HCT116 (cell line): ENCODE measurements around the gene CCDC148. TPM values are rescaled to one million over a fixed set of nuclear protein-coding genes. Genes with fewer than 3 reads are reported as not detected.

Experiments used
- ATAC-seq: fragments of 200-7000 bp; cut with Tn5 transposase; 2 replicates; pipeline ENCODE4 v1.9.1; 2020; ENCODE audit warnings: mild to moderate bottlenecking, moderate library complexity
- BruUV-seq: library from RNA; stranded (reverse); fragments of 400-500 nt; replicated peaks from 2 replicates; lab custom pipeline; 2021; lab: Mats Ljungman, UMichigan
- CTCF ChIA-PET: fragments of 300-600 bp; sonication (Branson Sonifier 250); formaldehyde crosslinking; loops from one replicate; lab custom pipeline; 2021; ENCODE audit warnings: antibody characterized with exemption; lab: Charles Lee
- POLR2A ChIA-PET: fragments of 300-600, 350-600 bp; sonication (Branson Sonifier 250); formaldehyde crosslinking; loops from one replicate; lab custom pipeline; 2021; ENCODE audit warnings: antibody characterized with exemption; lab: Charles Lee
- RAD21 ChIA-PET, 2 experiments: fragments of 300-600 bp; sonication (Branson Sonifier 250); formaldehyde crosslinking; loops; one replicate each; lab custom pipeline; 2023; ENCODE audit warnings: low total read pairs in 2 of 2; ENCODE audit not compliant: uncharacterized antibody in 2 of 2, unreplicated experiment in 2 of 2, low non-redundant PET in 1 of 2; lab: Charles Lee
- DNase-seq: peaks from one replicate; pipeline ENCODE4 v3.0.0-alpha.2; 2010; ENCODE audit warnings: low read depth, low spot score
- H2AFZ ChIP-seq: fragments of 200-600 bp; shearing (Covaris generic), sonication (generic); 2 replicates; pipeline ENCODE4 v1.6.1; 2017; ENCODE audit warnings: low read depth, mixed run types, mixed read lengths, antibody characterized with exemption, low read length; ENCODE audit not compliant: poor library complexity, severe bottlenecking
- H3K27ac ChIP-seq: 2 replicates; pipeline ENCODE4 v1.5.1; 2012; ENCODE audit warnings: low read depth, low read length
- H3K27me3 ChIP-seq: fragments of 200-600 bp; sonication (generic); 2 replicates; pipeline ENCODE4 v1.6.1; 2016; ENCODE audit warnings: mixed run types, low read length, mixed read lengths; ENCODE audit not compliant: insufficient read depth
- H3K36me3 ChIP-seq, 2 experiments: fragments of 200-500 bp in 1 of 2; fragments of 200-600 bp in 1 of 2; sonication (Bioruptor generic) in 1 of 2; sonication (generic) in 1 of 2; 2 replicates each; pipeline versions ENCODE4 v1.5.1 to v1.6.1; 2014 to 2016; ENCODE audit warnings: low read length in 2 of 2, inconsistent platforms in 1 of 2, mixed read lengths in 1 of 2, mixed run types in 1 of 2; ENCODE audit not compliant: insufficient read depth in 2 of 2, control insufficient read depth in 1 of 2
- H3K4me1 ChIP-seq, 2 experiments: fragments of 200-600 bp in 1 of 2; sonication (generic) in 1 of 2; 2 replicates each; pipeline versions ENCODE4 v1.5.1 to v1.6.1; 2012 to 2017; ENCODE audit warnings: low read length in 2 of 2, inconsistent platforms in 1 of 2, mild to moderate bottlenecking in 1 of 2, mixed read lengths in 1 of 2, mixed run types in 1 of 2, moderate library complexity in 1 of 2; ENCODE audit not compliant: insufficient read depth in 2 of 2, control insufficient read depth in 1 of 2
- H3K4me2 ChIP-seq: fragments of 200-600 bp; sonication (generic); 2 replicates; pipeline ENCODE4 v1.6.1; 2017; ENCODE audit warnings: mixed run types, low read length, mixed read lengths
- H3K4me3 ChIP-seq, 2 experiments: fragments of 200-600 bp in 1 of 2; sonication (generic) in 1 of 2; replicated peaks in 1 of 2; 2 replicates each; pipeline ENCODE4 v1.5.1; 2011 to 2016; ENCODE audit warnings: low read length in 2 of 2, control low read depth in 1 of 2, low read depth in 1 of 2, mild to moderate bottlenecking in 1 of 2, mixed read lengths in 1 of 2, mixed run types in 1 of 2
- H3K79me2 ChIP-seq: fragments of 200-600 bp; sonication (generic); 2 replicates; pipeline ENCODE4 v1.6.1; 2017; ENCODE audit warnings: mild to moderate bottlenecking, mixed run types, low read length, moderate library complexity, mixed read lengths; ENCODE audit not compliant: insufficient read depth
- H3K9ac ChIP-seq: fragments of 200-600 bp; sonication (generic); 2 replicates; pipeline ENCODE4 v1.6.1; 2016; ENCODE audit warnings: low read length, mixed read lengths
- H3K9me2 ChIP-seq: fragments of 200-600 bp; sonication (generic), shearing (Covaris generic); 2 replicates; pipeline ENCODE4 v1.6.1; 2017; ENCODE audit warnings: mixed run types, mild to moderate bottlenecking, moderate library complexity; ENCODE audit not compliant: insufficient read depth
- H3K9me3 ChIP-seq, 2 experiments: fragments of 200-500 bp in 1 of 2; fragments of 200-600 bp in 1 of 2; sonication (Bioruptor generic) in 1 of 2; sonication (generic) in 1 of 2; 2 replicates each; pipeline ENCODE4 v1.6.1; 2014 to 2017; ENCODE audit warnings: low read length in 2 of 2, mixed read lengths in 2 of 2, inconsistent platforms in 1 of 2, low read depth in 1 of 2, mild to moderate bottlenecking in 1 of 2, mixed run types in 1 of 2, moderate library complexity in 1 of 2; ENCODE audit not compliant: control insufficient read depth in 1 of 2, insufficient read depth in 1 of 2
- H4K20me1 ChIP-seq: fragments of 200-600 bp; sonication (generic), shearing (Covaris generic); 2 replicates; pipeline ENCODE4 v1.6.1; 2017; ENCODE audit warnings: mixed run types, mild to moderate bottlenecking, moderate library complexity; ENCODE audit not compliant: insufficient read depth
- ATF3 ChIP-seq: IDR thresholded peaks from 2 replicates; pipeline ENCODE4 v1.6.1; 2012
- CEBPB ChIP-seq: IDR thresholded peaks from 2 replicates; pipeline ENCODE4 v1.6.1; 2012; ENCODE audit warnings: low read depth
- EZH2 ChIP-seq: fragments of 200-600 bp; sonication (generic); IDR thresholded peaks from 2 replicates; pipeline ENCODE4 v1.6.1; 2017; ENCODE audit warnings: antibody characterized with exemption, mixed run types
- EZH2phosphoT487 ChIP-seq: fragments of 200-600 bp; IDR thresholded peaks from 2 replicates; pipeline ENCODE4 v1.6.1; 2018; ENCODE audit warnings: antibody characterized with exemption, borderline replicate concordance
- JUND ChIP-seq: IDR thresholded peaks from 2 replicates; pipeline ENCODE4 v1.6.1; 2012
- POLR2A ChIP-seq: IDR thresholded peaks from 2 replicates; pipeline ENCODE4 v1.7.0; 2011; ENCODE audit warnings: borderline replicate concordance; ENCODE audit not compliant: insufficient read depth, insufficient read length; ENCODE audit errors: extremely low read depth
- RAD21 ChIP-seq: IDR thresholded peaks from 2 replicates; pipeline ENCODE4 v1.6.1; 2012; ENCODE audit warnings: low read depth, mild to moderate bottlenecking
- REST ChIP-seq: IDR thresholded peaks from 2 replicates; pipeline ENCODE4 v1.6.1; 2012; ENCODE audit warnings: low read depth
- SIN3A ChIP-seq: IDR thresholded peaks from 2 replicates; pipeline ENCODE4 v1.6.1; 2012; ENCODE audit warnings: low read depth
- SP1 ChIP-seq: IDR thresholded peaks from 2 replicates; pipeline ENCODE4 v1.6.1; 2012; ENCODE audit warnings: low read depth
- TCF7L2 ChIP-seq: IDR thresholded peaks from 2 replicates; pipeline ENCODE4 v1.7.0; 2011; ENCODE audit warnings: borderline replicate concordance, inconsistent platforms; ENCODE audit not compliant: insufficient read depth, insufficient read length; ENCODE audit errors: extremely low read depth
- ZFX ChIP-seq: fragments of 450-650 bp; IDR thresholded peaks from 2 replicates; pipeline ENCODE4 v1.6.1; 2017
- ZNF274 ChIP-seq: fragments of 200-500 bp; sonication (Bioruptor generic); IDR thresholded peaks from 2 replicates; pipeline ENCODE4 v1.6.1; 2014; ENCODE audit warnings: mild to moderate bottlenecking, low read depth, low read length, inconsistent platforms
- intact Hi-C: fragments of 100-400 bp; cut with micrococcal nuclease; formaldehyde crosslinking; loops from 2 replicates; pipeline ENCODE4 v1.10.0; 2022
- total RNA-seq: library from RNA; stranded (reverse); gene quantifications from one replicate; pipeline ENCODE4 v1.2.1, GENCODE V29; 2021; ENCODE audit not compliant: unreplicated experiment

The CCDC148 gene
- total RNA-seq, 1 experiment from 2014 or later: 0.59 TPM

DNA sequence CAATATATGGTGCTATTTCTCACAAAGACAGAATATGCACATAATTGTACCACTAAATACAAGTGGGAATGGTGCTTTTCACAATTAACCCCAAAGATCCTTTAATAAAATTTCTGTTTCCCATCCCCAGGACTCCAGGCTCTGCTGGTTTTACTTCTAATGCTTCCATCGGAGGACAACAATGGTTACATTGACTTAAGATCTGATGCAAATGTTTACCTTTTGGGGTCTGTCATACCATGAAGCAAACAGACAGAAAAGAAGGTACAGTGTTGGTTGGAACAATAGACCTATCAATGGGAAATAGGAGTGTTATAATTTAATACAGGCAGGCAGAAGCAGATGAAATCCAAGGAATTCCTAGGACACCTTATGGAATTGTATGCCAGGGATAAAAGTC is 249.2 kb downstream of the CCDC148 start (continued):
- no peak for TF ChIP-seq REST

- no peaks in the 10 kb centered on the region for H3K9me3 ChIP-seq
- no peak overlapping the region for H3K9ac ChIP-seq
- H4K20me1 ChIP-seq: no peaks in the 10 kb centered on the region
- intact Hi-C loops: no loop called here
- peaks cover 4 to 10% of the 10 kb centered on the region in 2 experiments; a peak in 3 of 4 replicates for H3K4me1 ChIP-seq
- no peak overlapping the region for H2AFZ ChIP-seq
- POLR2A ChIA-PET: no interaction called here
- DNase-seq: no peak
- no peaks in the 10 kb centered on the region for H3K27me3 ChIP-seq
- CTCF ChIA-PET: no interaction called here
- H3K9me2 ChIP-seq: no peaks in the 10 kb centered on the region
- no peak overlapping the region for H3K4me2 ChIP-seq
- H3K36me3 ChIP-seq: no peaks in the 10 kb centered on the region
- ATAC-seq: no peak
- H3K27ac ChIP-seq: no peak overlapping the region
- RAD21 ChIA-PET: no interaction called here
- no peaks in the 10 kb centered on the region for H3K79me2 ChIP-seq
- no peak overlapping the region for H3K4me3 ChIP-seq
- BruUV-seq: no TSS peak
- TF ChIP-seq SIN3A (no peak), ATF3 (no peak), JUND (no peak), CEBPB (no peak), SP1 (no peak), EZH2phosphoT487 (no peak), ZFX (no peak), POLR2A (no peak), ZNF274 (no peak), RAD21 (no peak), TCF7L2 (no peak), EZH2 (no peak), REST (no peak)
These were observed 251.3 kb downstream of the CCDC148 start for GRCh38 chr2:158205215-158205614.
